Activated T-cell treated with anti-CD3 and anti-CD28 coated beads for 24 hours (primary cell): Measurements from ENCODE around the gene NAA38.

Source experiments
- DNase-seq: peaks from one replicate; pipeline ENCODE4 v3.0.0-alpha.2; 2020; ENCODE audit warnings: low read depth

NAA38 gene

GRCh38 chr17:7852919-7853690 is 4.3 kb downstream of the NAA38 start:
- no peak for DNase-seq

DNA sequence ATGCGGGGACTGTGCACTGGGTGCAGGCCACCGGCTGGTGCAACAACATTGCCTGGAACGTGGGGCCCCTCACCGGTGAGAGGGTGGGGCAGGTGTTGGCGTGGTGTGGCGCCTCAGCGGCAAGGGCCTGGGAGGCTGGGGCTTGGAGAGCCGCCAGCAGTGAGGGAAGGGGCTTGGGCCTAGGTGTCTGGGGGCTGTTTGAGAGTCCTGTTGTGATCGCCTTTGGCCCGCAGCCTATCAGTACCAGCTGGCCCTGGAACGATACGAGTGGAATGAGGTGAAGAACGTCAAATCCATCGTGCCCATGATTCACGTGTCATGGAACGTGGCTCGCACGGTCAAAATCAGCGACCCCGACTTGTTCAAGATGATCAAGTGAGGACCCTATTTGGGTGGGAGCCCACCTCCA is 5.1 kb downstream of the NAA38 start:
- DNase-seq: no peak

DNA sequence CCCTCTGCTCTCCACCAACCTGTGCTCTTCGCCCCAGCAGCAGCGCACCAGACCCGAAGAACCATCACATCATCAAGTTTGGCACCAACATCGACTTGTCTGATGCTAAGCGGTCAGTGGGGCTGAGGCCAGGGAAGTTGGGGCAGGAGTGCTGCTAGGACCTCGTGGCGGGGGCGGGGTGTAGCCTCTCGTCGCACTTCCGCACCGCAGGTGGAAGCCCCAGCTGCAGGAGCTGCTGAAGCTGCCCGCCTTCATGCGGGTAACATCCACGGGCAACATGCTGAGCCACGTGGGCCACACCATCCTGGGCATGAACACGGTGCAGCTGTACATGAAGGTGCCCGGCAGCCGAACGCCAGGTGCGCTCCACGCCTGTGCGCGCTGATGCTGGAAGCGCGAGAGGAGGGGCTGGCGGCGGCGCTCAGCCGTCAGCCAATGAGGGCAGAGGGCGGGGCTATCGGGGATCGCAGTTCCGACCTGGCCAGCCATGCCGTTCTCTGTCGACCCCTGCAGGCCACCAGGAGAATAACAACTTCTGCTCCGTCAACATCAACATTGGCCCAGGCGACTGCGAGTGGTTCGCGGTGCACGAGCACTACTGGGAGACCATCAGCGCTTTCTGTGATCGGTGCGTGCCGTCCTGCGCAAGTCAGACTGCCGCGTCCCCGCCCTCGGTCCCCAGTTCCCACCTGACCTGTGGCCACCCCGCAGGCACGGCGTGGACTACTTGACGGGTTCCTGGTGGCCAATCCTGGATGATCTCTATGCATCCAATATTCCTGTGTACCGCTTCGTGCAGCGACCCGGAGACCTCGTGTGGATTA is 5.7 kb downstream of the NAA38 start:
- peak; percentile 91 for DNase-seq

DNA sequence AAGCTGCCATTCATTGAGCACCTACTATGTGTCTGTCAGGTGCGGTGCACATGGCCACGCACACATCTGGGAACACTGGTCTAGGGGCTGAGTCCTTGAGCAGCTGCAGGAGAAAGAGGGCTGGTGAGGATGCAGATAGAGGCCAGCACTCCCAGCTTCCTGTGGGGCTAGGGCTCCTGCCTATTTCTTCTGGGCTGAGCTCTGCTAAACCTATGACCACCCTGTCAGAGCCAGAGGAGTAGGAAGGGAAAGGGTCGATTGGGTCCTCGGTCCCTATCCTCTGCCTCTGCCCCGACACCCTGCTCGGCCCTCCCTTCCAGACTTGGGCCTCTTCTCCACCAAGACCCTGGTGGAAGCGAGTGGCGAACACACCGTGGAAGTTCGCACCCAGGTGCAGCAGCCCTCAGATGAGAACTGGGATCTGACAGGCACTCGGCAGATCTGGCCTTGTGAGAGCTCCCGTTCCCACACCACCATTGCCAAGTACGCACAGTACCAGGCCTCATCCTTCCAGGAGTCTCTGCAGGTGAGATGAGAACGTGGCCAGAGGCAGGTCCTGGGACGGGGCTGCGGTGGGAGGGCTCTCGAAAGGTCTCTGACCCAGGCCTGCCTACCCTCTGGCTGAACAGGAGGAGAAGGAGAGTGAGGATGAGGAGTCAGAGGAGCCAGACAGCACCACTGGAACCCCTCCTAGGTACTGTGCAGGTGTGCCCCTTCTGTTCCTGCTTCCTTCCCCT is 6.5 kb downstream of the NAA38 start:
- DNase-seq: no peak

GRCh38 chr17:7849751-7850504 is 7.4 kb downstream of the NAA38 start:
- DNase-seq: no peak

- DNase-seq: no peak
Observed at GRCh38 chr17:7849130-7849750, 8.1 kb downstream of the NAA38 start.

GRCh38 chr17:7848739-7849129 is 8.6 kb downstream of the NAA38 start:
- DNase-seq: no peak

- DNase-seq: no peak
Observed at GRCh38 chr17:7848131-7848579, 9.2 kb downstream of the NAA38 start.

DNA sequence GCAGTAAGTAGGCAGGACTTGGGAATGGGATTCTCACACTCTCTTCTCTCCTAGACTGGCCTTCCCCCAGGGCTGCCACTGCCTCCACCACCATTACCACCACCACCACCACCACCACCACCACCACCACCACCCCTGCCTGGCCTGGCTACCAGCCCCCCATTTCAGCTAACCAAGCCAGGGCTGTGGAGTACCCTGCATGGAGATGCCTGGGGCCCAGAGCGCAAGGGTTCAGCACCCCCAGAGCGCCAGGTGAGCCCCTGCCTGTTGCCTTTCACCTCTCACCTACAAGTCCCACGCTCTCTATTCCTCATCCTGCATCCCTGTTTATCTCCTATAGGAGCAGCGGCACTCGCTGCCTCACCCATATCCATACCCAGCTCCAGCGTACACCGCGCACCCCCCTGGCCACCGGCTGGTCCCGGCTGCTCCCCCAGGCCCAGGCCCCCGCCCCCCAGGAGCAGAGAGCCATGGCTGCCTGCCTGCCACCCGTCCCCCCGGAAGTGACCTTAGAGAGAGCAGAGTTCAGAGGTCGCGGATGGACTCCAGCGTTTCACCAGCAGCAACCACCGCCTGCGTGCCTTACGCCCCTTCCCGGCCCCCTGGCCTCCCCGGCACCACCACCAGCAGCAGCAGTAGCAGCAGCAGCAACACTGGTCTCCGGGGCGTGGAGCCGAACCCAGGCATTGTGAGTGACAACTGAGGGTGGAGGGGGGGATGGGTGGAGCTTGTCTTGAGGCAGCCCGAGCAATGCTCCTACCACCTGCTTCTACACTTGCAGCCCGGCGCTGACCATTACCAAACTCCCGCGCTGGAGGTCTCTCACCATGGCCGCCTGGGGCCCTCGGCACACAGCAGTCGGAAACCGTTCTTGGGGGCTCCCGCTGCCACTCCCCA is 10.3 kb downstream of the NAA38 start:
- DNase-seq: no peak

- no peak for DNase-seq
Observed at GRCh38 chr17:7846063-7846735, 11.2 kb downstream of the NAA38 start.

GRCh38 chr17:7845359-7846062 is 11.8 kb downstream of the NAA38 start:
- no peak for DNase-seq

- DNase-seq: peak; percentile 81
Observed at GRCh38 chr17:7844292-7845154, 12.8 kb downstream of the NAA38 start.

DNA sequence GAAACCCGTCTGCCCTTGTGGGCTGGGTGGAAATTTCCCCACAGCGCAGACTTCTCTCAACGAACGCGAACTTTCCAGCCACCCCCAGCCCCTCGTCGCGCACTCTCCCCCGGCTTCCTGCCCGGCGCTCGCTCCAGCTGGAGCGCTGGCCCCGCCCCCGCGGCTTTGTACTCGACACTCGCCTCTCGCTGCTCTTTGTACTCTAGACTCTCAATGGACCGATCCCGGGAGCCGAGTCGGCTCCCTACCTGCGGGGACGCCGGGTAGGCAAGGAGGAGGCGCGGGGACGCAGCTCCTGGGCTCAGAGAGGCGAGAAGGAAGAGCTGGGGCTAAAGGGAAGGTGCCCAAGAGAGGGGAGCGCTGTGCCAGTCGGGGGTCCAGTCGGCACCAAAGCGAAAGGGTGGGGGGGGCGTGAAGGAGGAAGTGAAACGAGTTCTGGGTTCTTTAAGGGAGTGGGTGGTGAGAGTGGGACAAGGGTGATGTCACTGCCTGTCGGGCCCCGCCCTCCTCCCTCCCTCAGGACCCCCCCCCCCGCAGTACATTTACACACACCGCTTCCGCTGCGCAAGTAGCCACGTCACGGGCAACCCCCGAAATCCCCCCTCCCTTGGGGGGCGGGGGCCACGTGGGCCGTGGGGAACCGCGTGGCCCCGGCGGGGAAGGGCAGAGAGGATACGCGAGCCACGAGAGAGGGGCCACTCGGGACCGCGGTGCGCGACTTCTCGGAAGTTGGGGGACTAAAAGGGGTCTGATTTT is 13.6 kb downstream of the NAA38 start:
- peak; percentile 85 for DNase-seq

DNA sequence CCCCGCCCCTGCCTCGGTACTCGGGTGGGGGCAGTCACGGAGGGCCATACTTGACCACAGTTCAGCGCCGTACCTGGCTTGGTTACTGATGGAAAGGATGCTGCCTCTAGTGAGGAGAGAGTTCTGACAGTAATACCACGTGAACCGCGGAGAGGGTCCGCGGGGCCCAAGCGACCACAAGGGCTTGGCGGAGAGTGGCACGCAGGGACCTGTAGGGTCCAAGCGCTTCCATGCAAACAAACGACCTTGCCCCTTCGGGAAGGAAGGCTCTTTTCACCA is 14.2 kb downstream of the NAA38 start:
- no peak for DNase-seq

- DNase-seq: peak; percentile 92
Observed at GRCh38 chr17:7842380-7843256, 14.7 kb downstream of the NAA38 start.

DNA sequence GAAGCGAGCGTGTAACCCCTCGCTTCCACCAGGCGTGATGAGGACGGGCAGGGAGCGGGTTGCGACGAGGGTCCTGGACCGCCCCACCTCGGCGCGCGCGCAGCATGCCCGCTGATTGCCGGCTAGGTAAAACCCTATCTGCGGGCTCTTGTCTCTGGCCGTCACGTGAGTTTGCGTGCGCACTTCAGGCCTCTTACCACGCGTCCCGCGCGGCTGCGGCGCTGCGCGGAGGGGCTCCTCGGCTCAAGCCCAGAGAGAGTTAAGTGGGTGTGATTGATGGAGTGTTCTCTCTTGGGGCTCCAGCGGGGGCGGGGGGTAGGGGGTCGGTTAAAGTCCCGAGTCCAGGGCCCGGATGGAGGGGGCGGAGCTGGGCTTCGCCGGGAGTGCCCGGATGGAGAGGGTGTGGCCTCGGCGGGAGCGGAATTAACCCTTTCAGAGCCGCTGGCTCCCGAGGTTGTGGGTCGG is 15.4 kb downstream of the NAA38 start:
- peak; percentile 81 for DNase-seq
